DOHH2 (cell line): Measurements from ENCODE around the gene GAS7.

Source experiments
- EZH2phosphoT487 ChIP-seq: fragments of 200-600 bp; sonication (generic); IDR thresholded peaks from 2 replicates; pipeline ENCODE4 v1.6.1; 2017; ENCODE audit warnings: borderline replicate concordance, mild to moderate bottlenecking, antibody characterized with exemption, low read length, moderate library complexity, mixed read lengths
- TF ChIP-seq, protein P1 (sequence below): fragments of 200-600 bp; sonication (generic); IDR thresholded peaks from one replicate; pipeline ENCODE4 v1.5.1; 2014; ENCODE audit warnings: antibody characterized with exemption, mild to moderate bottlenecking, low read depth, low read length; ENCODE audit not compliant: poor library complexity, severe bottlenecking

DNA sequence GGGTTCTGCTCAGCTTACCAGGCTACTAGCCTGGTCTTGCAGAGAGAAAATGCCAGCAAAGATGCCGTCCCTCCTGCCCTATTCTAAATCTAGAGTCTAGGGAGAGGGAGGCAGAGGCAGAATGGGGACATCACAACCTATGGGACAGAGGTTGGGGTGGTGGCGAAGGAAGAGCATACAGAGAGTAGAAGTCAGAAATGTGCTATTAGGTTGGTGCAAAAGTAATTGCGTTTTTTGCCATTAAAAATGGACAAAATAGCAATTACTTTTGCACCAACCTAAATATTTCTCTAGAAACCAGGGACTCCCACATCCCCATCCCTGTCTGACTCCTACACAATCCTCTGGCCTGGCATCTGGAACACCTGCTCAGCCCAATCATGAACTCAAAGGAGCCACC lies 127.7 kb downstream of the GAS7 start:
- TF ChIP-seq, protein P1, sequence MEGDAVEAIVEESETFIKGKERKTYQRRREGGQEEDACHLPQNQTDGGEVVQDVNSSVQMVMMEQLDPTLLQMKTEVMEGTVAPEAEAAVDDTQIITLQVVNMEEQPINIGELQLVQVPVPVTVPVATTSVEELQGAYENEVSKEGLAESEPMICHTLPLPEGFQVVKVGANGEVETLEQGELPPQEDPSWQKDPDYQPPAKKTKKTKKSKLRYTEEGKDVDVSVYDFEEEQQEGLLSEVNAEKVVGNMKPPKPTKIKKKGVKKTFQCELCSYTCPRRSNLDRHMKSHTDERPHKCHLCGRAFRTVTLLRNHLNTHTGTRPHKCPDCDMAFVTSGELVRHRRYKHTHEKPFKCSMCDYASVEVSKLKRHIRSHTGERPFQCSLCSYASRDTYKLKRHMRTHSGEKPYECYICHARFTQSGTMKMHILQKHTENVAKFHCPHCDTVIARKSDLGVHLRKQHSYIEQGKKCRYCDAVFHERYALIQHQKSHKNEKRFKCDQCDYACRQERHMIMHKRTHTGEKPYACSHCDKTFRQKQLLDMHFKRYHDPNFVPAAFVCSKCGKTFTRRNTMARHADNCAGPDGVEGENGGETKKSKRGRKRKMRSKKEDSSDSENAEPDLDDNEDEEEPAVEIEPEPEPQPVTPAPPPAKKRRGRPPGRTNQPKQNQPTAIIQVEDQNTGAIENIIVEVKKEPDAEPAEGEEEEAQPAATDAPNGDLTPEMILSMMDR = no peak
- no peak for TF ChIP-seq EZH2phosphoT487
